Fibroblast of villous mesenchyme (primary cell): ENCODE results near the gene PLA2G4B. TPM values are rescaled to one million over a fixed set of nuclear protein-coding genes. Genes with fewer than 3 reads are reported as not detected.

ENCODE experiments used
- DNase-seq: peaks from one replicate; pipeline ENCODE4 v3.0.0-alpha.2; 2010; ENCODE audit warnings: low read depth
- H3K4me3 ChIP-seq: 2 replicates; pipeline ENCODE4 v1.5.1; 2011; ENCODE audit warnings: low read depth, mild to moderate bottlenecking, low read length
- CTCF ChIP-seq: IDR thresholded peaks from 2 replicates; pipeline ENCODE4 v1.5.1; 2012; ENCODE audit warnings: low read depth, mild to moderate bottlenecking, low read length; ENCODE audit not compliant: insufficient read depth
- total RNA-seq: library from RNA; depleted of rRNA; stranded (reverse); fragments of >200 nt; gene quantifications from 2 replicates; pipeline ENCODE4 v1.2.3, GENCODE V29; 2012

The PLA2G4B gene
- total RNA-seq, 1 donor, result 1.3 TPM

- H3K4me3 ChIP-seq, result no peak overlapping the region
- TF ChIP-seq CTCF, result no peak
- DNase-seq, result no peak
Observed at GRCh38 chr15:41880156-41880877, 41.7 kb downstream of the PLA2G4B start.

- TF ChIP-seq CTCF, result no peak
- H3K4me3 ChIP-seq, result no peak overlapping the region
- no peak for DNase-seq
Observed at GRCh38 chr15:41881086-41881485, 42.4 kb downstream of the PLA2G4B start.

GRCh38 chr15:41881550-41881919 is 42.9 kb downstream of the PLA2G4B start:
- TF ChIP-seq CTCF, result no peak
- H3K4me3 ChIP-seq, result no peak overlapping the region
- DNase-seq, result no peak

- no peak for TF ChIP-seq CTCF
- no peak overlapping the region for H3K4me3 ChIP-seq
- no peak for DNase-seq
Observed at GRCh38 chr15:41881920-41882688, 43.5 kb downstream of the PLA2G4B start.

GRCh38 chr15:41882689-41883483 is 44.2 kb downstream of the PLA2G4B start:
- DNase-seq, result no peak
- no peak for TF ChIP-seq CTCF
- H3K4me3 ChIP-seq, result no peak overlapping the region

GRCh38 chr15:41883484-41883825 is 44.8 kb downstream of the PLA2G4B start:
- DNase-seq, result no peak
- no peak for TF ChIP-seq CTCF
- H3K4me3 ChIP-seq, result no peak overlapping the region
